ENCODE results near the gene CCT8. TPM values are rescaled to one million over a fixed set of nuclear protein-coding genes. Genes with fewer than 3 reads are reported as not detected.
A peak's percentile ranks its signal among the peaks of the same experiment; 100 is the strongest.

CCT8 gene
- total RNA-seq, result 10 to 100 TPM; 67.5 to 78.2 TPM
- polyA plus RNA-seq, result 10 to 100 TPM; 47.0 to 48.5 TPM

- Histone ChIP-seq H3K4me3 (ENCODE audit: low read depth in 1 of 3, low read length in 3 of 3) (peak within 1 kb of the TSS; percentile 67 to 94 (median 72)), H3K27me3 (ENCODE audit: control insufficient read depth in 4 of 4, insufficient read depth in 4 of 4, low read length in 3 of 4) (no peaks in the 10 kb centered on the region), H3K36me3 (ENCODE audit: control insufficient read depth in 4 of 4, insufficient read depth in 3 of 4, low read depth in 1 of 4, low read length in 3 of 4) (peaks cover 0 to 5% (median 3%) of the 10 kb centered on the region in 4 donors), H3K9ac (ENCODE audit: low read depth in 1 of 2, low read length in 2 of 2) (peak within 1 kb of the TSS; percentile 88 to 95), H3K27ac (ENCODE audit: low read depth in 1 of 2, low read length in 2 of 2) (peak within 1 kb of the TSS; percentile 90 to 91), H3K4me1 (ENCODE audit: control insufficient read depth in 4 of 4, insufficient read depth in 4 of 4, low read length in 3 of 4) (peaks cover 9 to 26% (median 14%) of the 10 kb centered on the region in 4 donors), H3K9me3 (ENCODE audit: control insufficient read depth in 4 of 4, low read length in 3 of 4) (no peaks in the 10 kb centered on the region)
- WGBS, result under 1% methylated on average over 62 of the region's 62 CpGs
- DNase-seq (ENCODE audit: low spot score), result peak; percentile 96
- TF ChIP-seq ATF3 (IDR thresholded peaks at IDR 0.05), result no peak
- TF ChIP-seq RXRA (IDR thresholded peaks at IDR 0.05), result peak; percentile 65 to 68
- peak; percentile 98 for TF ChIP-seq MAX (IDR thresholded peaks at IDR 0.05)
- TF ChIP-seq SP1 (IDR thresholded peaks at IDR 0.05), result peak; percentile 81
- TF ChIP-seq NR2F2 (IDR thresholded peaks at IDR 0.05), result peak; percentile 41
- TF ChIP-seq REST (IDR thresholded peaks at IDR 0.05), result peak; percentile 76
- peak; percentile 37 to 48 for TF ChIP-seq HNF4A (conservative IDR thresholded peaks at IDR 0.05)
- peak; percentile 100 for TF ChIP-seq ZBTB33 (IDR thresholded peaks at IDR 0.05)
- no peak for TF ChIP-seq FOXA2 (IDR thresholded peaks at IDR 0.05)
- no peak for TF ChIP-seq HNF4G (IDR thresholded peaks at IDR 0.05)
- TF ChIP-seq YY1 (IDR thresholded peaks at IDR 0.05), result peak; percentile 95
- peak in 1 of 2 donors; percentile 92 for TF ChIP-seq GABPA (IDR thresholded peaks at IDR 0.05 in 1 of 2, conservative IDR thresholded peaks at IDR 0.05 in 1 of 2)
- peak; percentile 91 for TF ChIP-seq TAF1 (conservative IDR thresholded peaks at IDR 0.05)
- no peak for TF ChIP-seq CTCF (IDR thresholded peaks at IDR 0.05; ENCODE audit: low read depth, low read length, missing input control)
- peak in 1 of 2 donors; percentile 58 for TF ChIP-seq JUND (IDR thresholded peaks at IDR 0.05)
- peak; percentile 16 to 48 for TF ChIP-seq RAD21 (IDR thresholded peaks at IDR 0.05)
- peak in 1 of 2 donors; percentile 70 for TF ChIP-seq EGR1 (IDR thresholded peaks at IDR 0.05; ENCODE audit: low read depth in 2 of 2)
- TF ChIP-seq FOXA1 (IDR thresholded peaks at IDR 0.05), result peak; percentile 50
Observed at GRCh38 chr21:29073222-29074006, at the start of gene CCT8. TSS of gene CCT8 (minus strand) at chr21:29073648. CDS start at chr21:29073590, 58 bp downstream.

All from liver (tissue), 9 donors.